Measurements from ENCODE around the gene DTNBP1. TPM values are rescaled to one million over a fixed set of nuclear protein-coding genes. Genes with fewer than 3 reads are reported as not detected.

Gene DTNBP1
- total and polyA plus RNA-seq, 2 of the 4 experiments (the other 2 are of a cell fraction), result 4.8 to 18.7 TPM

- Histone ChIP-seq H2AK5ac (ENCODE audit: low read depth, low read length) (no peak overlapping the region), H3K14ac (replicated peaks; ENCODE audit: low read depth, low read length) (no peak overlapping the region), H2BK20ac (ENCODE audit: low read depth, low read length) (no peak overlapping the region), H2AFZ (replicated peaks; ENCODE audit: low read length, poor library complexity) (no peak overlapping the region), H3K9ac (ENCODE audit: low read depth, low read length) (no peak overlapping the region), H2AK9ac (replicated peaks; ENCODE audit: low read depth, low read length, poor library complexity) (no peak overlapping the region), H3K23ac (ENCODE audit: low read depth, low read length) (no peak overlapping the region), H4K91ac (ENCODE audit: insufficient read depth, low read depth, low read length) (no peak overlapping the region), H4K20me1 (ENCODE audit: insufficient read depth, low read length) (peaks cover 7% of the 10 kb centered on the region; the same call in 1 of the 2 replicates), H3K4ac (ENCODE audit: low read depth, low read length) (no peak overlapping the region), H4K5ac (ENCODE audit: low read depth, low read length) (no peak overlapping the region), H2BK15ac (ENCODE audit: low read depth, low read length) (no peak overlapping the region), H3K4me3 (ENCODE audit: insufficient read depth, low read depth, low read length) (no peak overlapping the region), H4K8ac (ENCODE audit: low read depth in 2 of 2, low read length in 2 of 2) (no peak overlapping the region), H3K9me3 (ENCODE audit: control insufficient read depth, insufficient read depth, low read length) (no peaks in the 10 kb centered on the region), H2BK5ac (ENCODE audit: low read depth, low read length, poor library complexity, severe bottlenecking) (no peak overlapping the region), H3K56ac (ENCODE audit: extremely low read depth, insufficient read depth, low read length) (no peak overlapping the region), H3K18ac (ENCODE audit: low read depth, low read length) (no peak overlapping the region), H2BK120ac (ENCODE audit: low read depth, low read length) (no peak overlapping the region), H3K4me1 (ENCODE audit: control insufficient read depth, insufficient read depth, low read length) (peaks cover 4% of the 10 kb centered on the region), H3K36me3 (ENCODE audit: control insufficient read depth, insufficient read depth, low read length) (no peaks in the 10 kb centered on the region), H3K27me3 (ENCODE audit: control insufficient read depth, insufficient read depth, low read length) (no peaks in the 10 kb centered on the region), H3K4me2 (ENCODE audit: low read depth, low read length) (no peak overlapping the region), H3K9me1 (ENCODE audit: insufficient read depth, low read length) (peaks cover 4% of the 10 kb centered on the region; the same call in 1 of the 2 replicates), H3K79me1 (ENCODE audit: low read depth in 1 of 2, low read length in 2 of 2) (no peaks in the 10 kb centered on the region; a peak in 1 of 4 replicates), H3K27ac (ENCODE audit: insufficient read depth, low read length) (no peak overlapping the region)
- ATAC-seq (ENCODE audit: low read depth), result no peak
- no TSS peak for BruUV-seq (replicated peaks)
- DNase-seq, result no peak
- intact Hi-C loops (cut with micrococcal nuclease), result no loop called here
- TF ChIP-seq RFX5 (IDR thresholded peaks at IDR 0.05; ENCODE audit: low read depth, low read length), result no peak
- no peak for TF ChIP-seq SMC3 (IDR thresholded peaks at IDR 0.05; ENCODE audit: low read depth, low read length)
- TF ChIP-seq, protein P1, sequence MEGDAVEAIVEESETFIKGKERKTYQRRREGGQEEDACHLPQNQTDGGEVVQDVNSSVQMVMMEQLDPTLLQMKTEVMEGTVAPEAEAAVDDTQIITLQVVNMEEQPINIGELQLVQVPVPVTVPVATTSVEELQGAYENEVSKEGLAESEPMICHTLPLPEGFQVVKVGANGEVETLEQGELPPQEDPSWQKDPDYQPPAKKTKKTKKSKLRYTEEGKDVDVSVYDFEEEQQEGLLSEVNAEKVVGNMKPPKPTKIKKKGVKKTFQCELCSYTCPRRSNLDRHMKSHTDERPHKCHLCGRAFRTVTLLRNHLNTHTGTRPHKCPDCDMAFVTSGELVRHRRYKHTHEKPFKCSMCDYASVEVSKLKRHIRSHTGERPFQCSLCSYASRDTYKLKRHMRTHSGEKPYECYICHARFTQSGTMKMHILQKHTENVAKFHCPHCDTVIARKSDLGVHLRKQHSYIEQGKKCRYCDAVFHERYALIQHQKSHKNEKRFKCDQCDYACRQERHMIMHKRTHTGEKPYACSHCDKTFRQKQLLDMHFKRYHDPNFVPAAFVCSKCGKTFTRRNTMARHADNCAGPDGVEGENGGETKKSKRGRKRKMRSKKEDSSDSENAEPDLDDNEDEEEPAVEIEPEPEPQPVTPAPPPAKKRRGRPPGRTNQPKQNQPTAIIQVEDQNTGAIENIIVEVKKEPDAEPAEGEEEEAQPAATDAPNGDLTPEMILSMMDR (conservative IDR thresholded peaks at IDR 0.05; ENCODE audit: low read depth, low read length), result no peak
- TF ChIP-seq NFE2L2 (IDR thresholded peaks at IDR 0.05; ENCODE audit: low read depth, low read length), result no peak
- TF ChIP-seq, protein P2, sequence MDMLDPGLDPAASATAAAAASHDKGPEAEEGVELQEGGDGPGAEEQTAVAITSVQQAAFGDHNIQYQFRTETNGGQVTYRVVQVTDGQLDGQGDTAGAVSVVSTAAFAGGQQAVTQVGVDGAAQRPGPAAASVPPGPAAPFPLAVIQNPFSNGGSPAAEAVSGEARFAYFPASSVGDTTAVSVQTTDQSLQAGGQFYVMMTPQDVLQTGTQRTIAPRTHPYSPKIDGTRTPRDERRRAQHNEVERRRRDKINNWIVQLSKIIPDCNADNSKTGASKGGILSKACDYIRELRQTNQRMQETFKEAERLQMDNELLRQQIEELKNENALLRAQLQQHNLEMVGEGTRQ (IDR thresholded peaks at IDR 0.05; ENCODE audit: low read depth, low read length), result no peak
- no peak for TF ChIP-seq CHD1 (IDR thresholded peaks at IDR 0.05; ENCODE audit: low read depth, low read length)
- ChIA-PET CTCF (no interaction called here), POLR2A (ENCODE audit: unreplicated experiment) (no interaction called here)
- dilution Hi-C loops (cut with HindIII; ENCODE audit: low sequenced_read_pairs, unreplicated experiment), result no loop called here
- in situ Hi-C loops (cut with MboI; ENCODE audit: low sequenced_read_pairs), result no loop called here
- no CpG with 5 or more reads among the region's 2 CpGs for WGBS, 2 experiments (ENCODE audit: extremely low coverage in 2 of 2, insufficient read length in 1 of 2)
Measured at GRCh38 chr6:15580326-15580725, 82.5 kb downstream of the DTNBP1 start.
